IPS-18a (cell line): ENCODE measurements around the gene TEX22.
A peak's percentile ranks its signal among the peaks of the same experiment; 100 is the strongest.

Experiments used
- H3K27ac ChIP-seq: one replicate; pipeline ENCODE4 v1.5.1; 2013; ENCODE audit warnings: low read length
- H3K27me3 ChIP-seq: one replicate; pipeline ENCODE4 v1.6.1; 2013; ENCODE audit warnings: mild to moderate bottlenecking, low read length; ENCODE audit not compliant: control insufficient read depth, insufficient read depth
- H3K36me3 ChIP-seq: one replicate; pipeline ENCODE4 v1.6.1; 2013; ENCODE audit warnings: low read depth, low read length; ENCODE audit not compliant: control insufficient read depth
- H3K4me1 ChIP-seq: one replicate; pipeline ENCODE4 v1.6.1; 2013; ENCODE audit warnings: low read depth, low read length; ENCODE audit not compliant: control insufficient read depth
- H3K4me3 ChIP-seq: one replicate; pipeline ENCODE4 v1.5.1; 2013; ENCODE audit warnings: low read length
- H3K9ac ChIP-seq: one replicate; pipeline ENCODE4 v1.6.1; 2013; ENCODE audit warnings: mild to moderate bottlenecking, low read length, moderate library complexity
- H3K9me3 ChIP-seq: one replicate; pipeline ENCODE4 v1.6.1; 2013; ENCODE audit warnings: low read depth, low read length; ENCODE audit not compliant: control insufficient read depth

Gene TEX22

GRCh38 chr14:105420974-105421674 is 22.8 kb downstream of the TEX22 start:
- H3K9me3 ChIP-seq: no peaks in the 10 kb centered on the region
- H3K27me3 ChIP-seq: no peaks in the 10 kb centered on the region
- H3K9ac ChIP-seq: peak overlapping the region; percentile 94
- no peaks in the 10 kb centered on the region for H3K4me1 ChIP-seq
- peak overlapping the region; percentile 57 for H3K27ac ChIP-seq
- H3K4me3 ChIP-seq: peak overlapping the region; percentile 69
- peaks cover 10% of the 10 kb centered on the region for H3K36me3 ChIP-seq

- H3K27me3 ChIP-seq: no peaks in the 10 kb centered on the region
- H3K36me3 ChIP-seq: peaks cover 14% of the 10 kb centered on the region
- H3K27ac ChIP-seq: no peak overlapping the region
- H3K9me3 ChIP-seq: no peaks in the 10 kb centered on the region
- H3K4me3 ChIP-seq: no peak overlapping the region
- H3K9ac ChIP-seq: no peak overlapping the region
- no peaks in the 10 kb centered on the region for H3K4me1 ChIP-seq
Measured at GRCh38 chr14:105421723-105422615, 23.6 kb downstream of the TEX22 start.

GRCh38 chr14:105422695-105423487 is 24.6 kb downstream of the TEX22 start:
- Histone ChIP-seq H3K4me3 (no peak overlapping the region), H3K27ac (no peak overlapping the region)

GRCh38 chr14:105423488-105424195 is 25.3 kb downstream of the TEX22 start:
- no peaks in the 10 kb centered on the region for H3K9me3 ChIP-seq
- H3K9ac ChIP-seq: no peak overlapping the region
- no peak overlapping the region for H3K4me3 ChIP-seq
- peaks cover 20% of the 10 kb centered on the region for H3K36me3 ChIP-seq
- H3K27ac ChIP-seq: no peak overlapping the region
- no peaks in the 10 kb centered on the region for H3K27me3 ChIP-seq
- H3K4me1 ChIP-seq: no peaks in the 10 kb centered on the region

More at GRCh38 chr14:105422695-105423487, 24.6 kb downstream of the TEX22 start:
- Histone ChIP-seq H3K9ac (no peak overlapping the region), H3K36me3 (peaks cover 20% of the 10 kb centered on the region), H3K9me3 (no peaks in the 10 kb centered on the region), H3K27me3 (no peaks in the 10 kb centered on the region), H3K4me1 (no peaks in the 10 kb centered on the region)

GRCh38 chr14:105424861-105425260 is 26.5 kb downstream of the TEX22 start:
- Histone ChIP-seq H3K36me3 (peaks cover 20% of the 10 kb centered on the region), H3K27me3 (no peaks in the 10 kb centered on the region), H3K9me3 (no peaks in the 10 kb centered on the region), H3K27ac (no peak overlapping the region), H3K4me3 (no peak overlapping the region), H3K9ac (no peak overlapping the region), H3K4me1 (no peaks in the 10 kb centered on the region)

- peaks cover 26% of the 10 kb centered on the region for H3K36me3 ChIP-seq
Measured at GRCh38 chr14:105425823-105426247, 27.5 kb downstream of the TEX22 start.

GRCh38 chr14:105426416-105427130 is 28.2 kb downstream of the TEX22 start:
- Histone ChIP-seq H3K36me3 (peaks cover 26% of the 10 kb centered on the region), H3K27me3 (no peaks in the 10 kb centered on the region), H3K9ac (no peak overlapping the region), H3K4me1 (no peaks in the 10 kb centered on the region), H3K27ac (no peak overlapping the region), H3K4me3 (no peak overlapping the region), H3K9me3 (no peaks in the 10 kb centered on the region)

More at GRCh38 chr14:105425823-105426247, 27.5 kb downstream of the TEX22 start:
- Histone ChIP-seq H3K27ac (no peak overlapping the region), H3K4me1 (no peaks in the 10 kb centered on the region), H3K9ac (no peak overlapping the region), H3K27me3 (no peaks in the 10 kb centered on the region), H3K9me3 (no peaks in the 10 kb centered on the region), H3K4me3 (no peak overlapping the region)

GRCh38 chr14:105427412-105427811 is 29.1 kb downstream of the TEX22 start:
- H3K4me1 ChIP-seq: no peaks in the 10 kb centered on the region
- H3K4me3 ChIP-seq: no peak overlapping the region
- H3K27ac ChIP-seq: no peak overlapping the region
- peaks cover 26% of the 10 kb centered on the region for H3K36me3 ChIP-seq
- H3K9ac ChIP-seq: no peak overlapping the region
- H3K9me3 ChIP-seq: no peaks in the 10 kb centered on the region
- H3K27me3 ChIP-seq: no peaks in the 10 kb centered on the region

- Histone ChIP-seq H3K4me3 (no peak overlapping the region), H3K9ac (no peak overlapping the region), H3K9me3 (no peaks in the 10 kb centered on the region), H3K27ac (no peak overlapping the region), H3K4me1 (peaks cover 4% of the 10 kb centered on the region), H3K36me3 (peaks cover 23% of the 10 kb centered on the region), H3K27me3 (no peaks in the 10 kb centered on the region)
Measured at GRCh38 chr14:105427936-105428485, 29.7 kb downstream of the TEX22 start.

GRCh38 chr14:105430042-105430441 is 31.7 kb downstream of the TEX22 start:
- Histone ChIP-seq H3K27ac (no peak overlapping the region), H3K36me3 (peaks cover 17% of the 10 kb centered on the region)

More at GRCh38 chr14:105430042-105430441, 31.7 kb downstream of the TEX22 start:
- Histone ChIP-seq H3K4me1 (peaks cover 8% of the 10 kb centered on the region), H3K4me3 (no peak overlapping the region), H3K9ac (no peak overlapping the region), H3K27me3 (no peaks in the 10 kb centered on the region), H3K9me3 (no peaks in the 10 kb centered on the region)
